ENCODE results near the gene SYNDIG1L. TPM values are rescaled to one million over a fixed set of nuclear protein-coding genes. Genes with fewer than 3 reads are reported as not detected.

SYNDIG1L gene
- total and polyA plus RNA-seq, 2 donors (not counting 3 experiments of a cell fraction or from before 2014, with no cell fraction given): not detected

DNA sequence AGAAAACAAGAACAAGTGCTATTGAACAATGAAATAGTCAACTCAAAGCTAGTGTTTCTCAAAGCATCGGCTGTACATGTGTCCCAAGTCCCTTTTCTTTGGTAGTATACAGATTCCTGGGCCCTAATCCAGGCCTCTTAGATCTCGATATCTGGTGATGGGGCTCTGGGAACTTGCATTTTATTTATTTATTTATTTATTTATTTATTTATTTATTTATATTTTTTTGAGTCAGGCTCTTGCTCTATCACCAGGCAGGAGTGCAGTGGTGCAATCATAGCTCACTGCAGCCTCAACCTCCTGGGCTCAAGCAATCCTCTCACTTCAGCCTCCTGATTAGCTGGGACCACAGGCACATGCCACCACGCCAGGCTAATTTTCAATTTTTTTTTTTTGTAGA is 17.1 kb downstream of the SYNDIG1L start:
- POLR2A ChIA-PET: no interaction called here
- TF ChIP-seq POLR2AphosphoS5 (IDR thresholded peaks at IDR 0.05; ENCODE audit: insufficient read depth, low read depth, low read length) (no peak), FOS (IDR thresholded peaks at IDR 0.05; ENCODE audit: borderline replicate concordance, insufficient read depth, low read length) (no peak), EZH2 (IDR thresholded peaks at IDR 0.05; ENCODE audit: borderline replicate concordance, low read depth, low read length, severe bottlenecking) (no peak), POLR2A (IDR thresholded peaks at IDR 0.05; ENCODE audit: low read depth, low read length) (no peak), MYC (IDR thresholded peaks at IDR 0.05; ENCODE audit: low read depth, low read length) (no peak), GATA2 (IDR thresholded peaks at IDR 0.05; ENCODE audit: insufficient read depth, insufficient read length, low read depth, low read length) (no peak), JUN (IDR thresholded peaks at IDR 0.05; ENCODE audit: borderline replicate concordance, insufficient read depth, insufficient read length, low read depth) (no peak)
- TF ChIP-seq, protein P1, sequence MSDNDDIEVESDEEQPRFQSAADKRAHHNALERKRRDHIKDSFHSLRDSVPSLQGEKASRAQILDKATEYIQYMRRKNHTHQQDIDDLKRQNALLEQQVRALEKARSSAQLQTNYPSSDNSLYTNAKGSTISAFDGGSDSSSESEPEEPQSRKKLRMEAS (IDR thresholded peaks at IDR 0.05; ENCODE audit: insufficient read depth, insufficient read length): no peak
- TF ChIP-seq, protein P2, sequence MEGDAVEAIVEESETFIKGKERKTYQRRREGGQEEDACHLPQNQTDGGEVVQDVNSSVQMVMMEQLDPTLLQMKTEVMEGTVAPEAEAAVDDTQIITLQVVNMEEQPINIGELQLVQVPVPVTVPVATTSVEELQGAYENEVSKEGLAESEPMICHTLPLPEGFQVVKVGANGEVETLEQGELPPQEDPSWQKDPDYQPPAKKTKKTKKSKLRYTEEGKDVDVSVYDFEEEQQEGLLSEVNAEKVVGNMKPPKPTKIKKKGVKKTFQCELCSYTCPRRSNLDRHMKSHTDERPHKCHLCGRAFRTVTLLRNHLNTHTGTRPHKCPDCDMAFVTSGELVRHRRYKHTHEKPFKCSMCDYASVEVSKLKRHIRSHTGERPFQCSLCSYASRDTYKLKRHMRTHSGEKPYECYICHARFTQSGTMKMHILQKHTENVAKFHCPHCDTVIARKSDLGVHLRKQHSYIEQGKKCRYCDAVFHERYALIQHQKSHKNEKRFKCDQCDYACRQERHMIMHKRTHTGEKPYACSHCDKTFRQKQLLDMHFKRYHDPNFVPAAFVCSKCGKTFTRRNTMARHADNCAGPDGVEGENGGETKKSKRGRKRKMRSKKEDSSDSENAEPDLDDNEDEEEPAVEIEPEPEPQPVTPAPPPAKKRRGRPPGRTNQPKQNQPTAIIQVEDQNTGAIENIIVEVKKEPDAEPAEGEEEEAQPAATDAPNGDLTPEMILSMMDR (IDR thresholded peaks at IDR 0.05; ENCODE audit: extremely low read depth in 1 of 2, insufficient read depth in 1 of 2, low read depth in 1 of 2, low read length in 2 of 2): no peak
- CTCF ChIA-PET: interaction anchor here (1.1 to 1.2 kb wide), 2 partner anchors 10 to 12 kb away, joined by 3 to 6 read pairs; no protein-coding TSS in a partner anchor
- FAIRE-seq (no peak), DNase-seq (ENCODE audit: low read depth, low spot score) (no peak)
- Histone ChIP-seq H3K4me3 (replicated peaks in 1 of 3; ENCODE audit: insufficient read depth in 1 of 3, low read depth in 1 of 3, low read length in 3 of 3) (no peak overlapping the region), H3K9ac (replicated peaks; ENCODE audit: extremely low read depth, insufficient read depth, low read length) (no peak overlapping the region), H3K9me3 (replicated peaks; ENCODE audit: control insufficient read depth, insufficient read depth, low read length) (no peaks in the 10 kb centered on the region), H3K79me2 (ENCODE audit: control insufficient read depth, insufficient read depth, low read length) (no peaks in the 10 kb centered on the region), H3K4me1 (ENCODE audit: control insufficient read depth, extremely low read depth, insufficient read depth, low read length) (no peaks in the 10 kb centered on the region), H3K36me3 (ENCODE audit: control insufficient read depth in 2 of 2, extremely low read depth in 1 of 2, insufficient read depth in 2 of 2, low read length in 2 of 2) (no peaks in the 10 kb centered on the region), H3K9me1 (replicated peaks; ENCODE audit: control insufficient read depth, extremely low read depth, insufficient read depth, low read length) (no peaks in the 10 kb centered on the region), H4K20me1 (replicated peaks; ENCODE audit: control insufficient read depth, extremely low read depth, insufficient read depth, low read length) (no peaks in the 10 kb centered on the region), H2AFZ (ENCODE audit: low read depth, low read length) (no peak overlapping the region), H3K27ac (ENCODE audit: insufficient read depth, low read depth, low read length) (no peak overlapping the region), H3K4me2 (ENCODE audit: insufficient read depth, low read length) (no peak overlapping the region), H3K27me3 (ENCODE audit: control insufficient read depth in 2 of 2, insufficient read depth in 2 of 2, low read length in 2 of 2) (peaks cover 0 to 3% of the 10 kb centered on the region in 2 experiments)
- BruUV-seq (replicated peaks): no TSS peak
- intact Hi-C loops (cut with micrococcal nuclease) (no loop called here), dilution Hi-C loops (cut with MboI; ENCODE audit: extremely low pct_ligation_motif_present, low sequenced_read_pairs) (no loop called here)
